DND-41 (cell line): Measurements from ENCODE around the gene ERG.

Experiments
- ATAC-seq: fragments of 200-7000 bp; cut with Tn5 transposase; 3 replicates; pipeline ENCODE4 v1.9.1; 2021; ENCODE audit warnings: low read depth; ENCODE audit not compliant: insufficient read depth
- DNase-seq: peaks from one replicate; pipeline ENCODE4 v3.0.0-alpha.2; 2020
- H2AFZ ChIP-seq: 2 replicates; pipeline ENCODE4 v1.6.0; 2012; ENCODE audit warnings: low read depth, low read length
- H3K27ac ChIP-seq: 2 replicates; pipeline ENCODE4 v1.5.1; 2012; ENCODE audit warnings: low read length, inconsistent platforms
- H3K27me3 ChIP-seq: fragments of 200-600 bp; sonication (generic); 2 replicates; pipeline ENCODE4 v1.6.0; 2012; ENCODE audit warnings: low read length, mild to moderate bottlenecking, inconsistent platforms; ENCODE audit not compliant: insufficient read depth, poor library complexity
- H3K36me3 ChIP-seq: 2 replicates; pipeline ENCODE4 v1.5.1; 2012; ENCODE audit warnings: low read length, inconsistent platforms; ENCODE audit not compliant: insufficient read depth
- H3K4me1 ChIP-seq: 2 replicates; pipeline ENCODE4 v1.5.1; 2012; ENCODE audit warnings: mild to moderate bottlenecking, low read length; ENCODE audit not compliant: insufficient read depth
- H3K4me2 ChIP-seq: 2 replicates; pipeline ENCODE4 v1.6.0; 2012; ENCODE audit warnings: mild to moderate bottlenecking, moderate library complexity, low read length, inconsistent platforms; ENCODE audit not compliant: insufficient read depth
- H3K4me3 ChIP-seq, 2 experiments: fragments of 200-600 bp in 1 of 2; shearing (Covaris generic) in 1 of 2; 2 replicates each; pipeline ENCODE4 v1.5.1; 2012 to 2016; ENCODE audit warnings: inconsistent platforms in 2 of 2, low read length in 2 of 2, mild to moderate bottlenecking in 2 of 2, low read depth in 1 of 2, moderate library complexity in 1 of 2
- H3K79me2 ChIP-seq: 2 replicates; pipeline ENCODE4 v1.6.0; 2012; ENCODE audit warnings: low read length, inconsistent platforms; ENCODE audit not compliant: insufficient read depth
- H3K9ac ChIP-seq: 2 replicates; pipeline ENCODE4 v1.6.0; 2012; ENCODE audit warnings: low read depth, mild to moderate bottlenecking, inconsistent platforms, low read length, moderate library complexity
- H3K9me3 ChIP-seq: 2 replicates; pipeline ENCODE4 v1.5.1; 2012; ENCODE audit warnings: low read length, moderate library complexity, mild to moderate bottlenecking, inconsistent platforms; ENCODE audit not compliant: insufficient read depth, severe bottlenecking
- H4K20me1 ChIP-seq: 2 replicates; pipeline ENCODE4 v1.6.0; 2012; ENCODE audit warnings: low read length; ENCODE audit not compliant: insufficient read depth
- EZH2 ChIP-seq: IDR thresholded peaks from 3 replicates; pipeline ENCODE4 v1.6.1; 2012; ENCODE audit warnings: borderline replicate concordance, low read depth, mild to moderate bottlenecking, moderate library complexity, low read length, inconsistent platforms; ENCODE audit not compliant: severe bottlenecking
- TF ChIP-seq, protein P1 (sequence below): IDR thresholded peaks from 2 replicates; pipeline ENCODE4 v1.5.1; 2012; ENCODE audit warnings: borderline replicate concordance, low read length, moderate library complexity, mild to moderate bottlenecking; ENCODE audit not compliant: poor library complexity, severe bottlenecking; ENCODE audit errors: extremely low read depth

The ERG gene

GRCh38 chr21:38351961-38352521, 146.2 kb downstream of the ERG start:
- no peaks in the 10 kb centered on the region for H3K9me3 ChIP-seq
- no peak for DNase-seq
- peaks cover 24% of the 10 kb centered on the region for H3K27me3 ChIP-seq
- no peak overlapping the region for H3K9ac ChIP-seq
- H3K79me2 ChIP-seq: no peaks in the 10 kb centered on the region
- no peak for ATAC-seq
- H3K4me3 ChIP-seq: no peak overlapping the region
- H3K36me3 ChIP-seq: no peaks in the 10 kb centered on the region
- 0 out of 2 replicates have a peak, but pooled peaks cover 4% of the 10 kb centered on the region for H4K20me1 ChIP-seq
- H3K4me2 ChIP-seq: no peak overlapping the region
- no peak overlapping the region for H3K27ac ChIP-seq
- H2AFZ ChIP-seq: no peak overlapping the region
- H3K4me1 ChIP-seq: no peaks in the 10 kb centered on the region
- TF ChIP-seq, protein P1, sequence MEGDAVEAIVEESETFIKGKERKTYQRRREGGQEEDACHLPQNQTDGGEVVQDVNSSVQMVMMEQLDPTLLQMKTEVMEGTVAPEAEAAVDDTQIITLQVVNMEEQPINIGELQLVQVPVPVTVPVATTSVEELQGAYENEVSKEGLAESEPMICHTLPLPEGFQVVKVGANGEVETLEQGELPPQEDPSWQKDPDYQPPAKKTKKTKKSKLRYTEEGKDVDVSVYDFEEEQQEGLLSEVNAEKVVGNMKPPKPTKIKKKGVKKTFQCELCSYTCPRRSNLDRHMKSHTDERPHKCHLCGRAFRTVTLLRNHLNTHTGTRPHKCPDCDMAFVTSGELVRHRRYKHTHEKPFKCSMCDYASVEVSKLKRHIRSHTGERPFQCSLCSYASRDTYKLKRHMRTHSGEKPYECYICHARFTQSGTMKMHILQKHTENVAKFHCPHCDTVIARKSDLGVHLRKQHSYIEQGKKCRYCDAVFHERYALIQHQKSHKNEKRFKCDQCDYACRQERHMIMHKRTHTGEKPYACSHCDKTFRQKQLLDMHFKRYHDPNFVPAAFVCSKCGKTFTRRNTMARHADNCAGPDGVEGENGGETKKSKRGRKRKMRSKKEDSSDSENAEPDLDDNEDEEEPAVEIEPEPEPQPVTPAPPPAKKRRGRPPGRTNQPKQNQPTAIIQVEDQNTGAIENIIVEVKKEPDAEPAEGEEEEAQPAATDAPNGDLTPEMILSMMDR: no peak
- no peak for TF ChIP-seq EZH2

DNA sequence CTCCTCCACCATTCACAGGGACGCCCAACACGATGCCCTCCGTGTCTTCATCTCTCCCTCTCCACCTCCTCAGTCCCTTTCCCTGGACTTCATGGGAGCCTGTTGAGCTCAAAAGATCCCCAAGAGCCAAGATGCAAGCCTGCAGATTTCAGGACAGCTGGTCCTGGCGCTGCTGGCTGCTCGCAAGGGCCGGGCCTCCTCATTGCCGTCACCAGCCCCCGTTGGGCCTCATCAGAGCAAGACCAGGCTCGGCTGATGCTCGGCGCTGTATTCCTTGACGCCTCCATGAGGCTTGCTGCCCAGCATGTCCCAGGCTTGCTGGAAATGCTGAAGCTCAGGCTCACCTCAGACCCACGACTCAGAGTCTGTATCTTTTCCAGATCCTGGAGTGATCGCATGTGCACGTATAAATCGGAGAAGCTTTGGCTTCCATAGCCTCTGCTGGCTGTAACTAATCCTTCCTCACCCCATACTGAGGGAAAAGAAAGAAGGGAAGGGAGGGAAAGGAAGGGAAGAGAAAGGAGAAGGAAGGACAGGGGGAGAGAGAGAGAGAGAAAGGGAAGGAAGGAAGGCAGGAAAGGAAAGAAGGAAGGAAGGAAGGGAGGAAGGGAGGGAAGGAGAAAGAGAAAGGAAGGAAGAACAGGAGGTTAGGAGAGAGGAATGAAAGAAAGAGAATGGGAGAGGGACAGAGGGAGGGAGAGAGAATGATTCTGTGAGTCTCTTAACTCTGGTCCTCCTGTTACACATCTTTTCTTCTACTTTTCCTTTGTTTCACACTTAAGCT, 146.9 kb downstream of the ERG start:
- Histone ChIP-seq H3K27ac (no peak overlapping the region), H4K20me1 (0 out of 2 replicates have a peak, but pooled peaks cover 4% of the 10 kb centered on the region), H3K79me2 (no peaks in the 10 kb centered on the region), H3K4me2 (no peak overlapping the region), H3K9ac (no peak overlapping the region), H3K36me3 (no peaks in the 10 kb centered on the region), H3K4me3 (no peak overlapping the region), H3K4me1 (no peaks in the 10 kb centered on the region), H3K9me3 (no peaks in the 10 kb centered on the region), H3K27me3 (peaks cover 24% of the 10 kb centered on the region), H2AFZ (no peak overlapping the region)
- ATAC-seq (no peak), DNase-seq (no peak)
- no peak for TF ChIP-seq EZH2
- TF ChIP-seq, protein P1: no peak

DNA sequence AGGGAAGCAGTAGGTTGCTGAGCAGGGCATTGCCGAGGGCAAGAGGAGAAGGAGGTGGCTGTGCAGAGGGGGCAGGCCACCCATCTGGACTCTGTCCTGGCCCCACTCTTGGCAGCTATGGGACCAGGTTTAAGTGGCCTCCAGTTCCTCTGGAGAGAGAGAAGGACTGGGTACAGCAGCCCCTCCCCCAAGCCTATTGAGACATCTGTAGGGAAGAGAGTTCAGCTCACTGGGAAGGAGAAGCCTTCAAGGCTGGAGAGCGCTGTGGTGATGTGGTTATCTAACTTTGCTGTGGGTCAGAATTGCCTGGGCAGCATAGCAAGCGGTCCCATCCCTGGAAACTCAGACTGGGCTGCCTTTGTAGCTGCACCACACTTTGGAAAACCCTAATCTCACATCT, 147.6 kb downstream of the ERG start:
- Histone ChIP-seq H3K4me2 (no peak overlapping the region), H3K9me3 (no peaks in the 10 kb centered on the region), H3K27ac (no peak overlapping the region), H3K9ac (no peak overlapping the region), H3K4me3 (no peak overlapping the region), H4K20me1 (0 out of 2 replicates have a peak, but pooled peaks cover 4% of the 10 kb centered on the region), H3K36me3 (no peaks in the 10 kb centered on the region), H3K27me3 (peaks cover 24% of the 10 kb centered on the region), H3K4me1 (no peaks in the 10 kb centered on the region), H3K79me2 (no peaks in the 10 kb centered on the region), H2AFZ (no peak overlapping the region)
- no peak for ATAC-seq
- no peak for TF ChIP-seq EZH2
- TF ChIP-seq, protein P1: no peak
- no peak for DNase-seq
